Measurements from ENCODE around the gene AXL.
"Not testable (repeated sequence)": the region's sequence is repeated elsewhere in the genome, so short reads cannot be mapped to it uniquely, and the experiment has no call there.

AXL gene

GRCh38 chr19:41206456-41206855 lies 12.6 kb upstream of the AXL start:
- in situ Hi-C loops (cut with MboI; ENCODE audit: low sequenced_read_pairs), result loop anchor here (10.0 kb wide), 1 partner anchor 48 kb away; no protein-coding TSS in a partner anchor

- in situ Hi-C loops (cut with MboI; ENCODE audit: low sequenced_read_pairs), result loop anchor here (10.0 kb wide), 1 partner anchor 48 kb away; no protein-coding TSS in a partner anchor
Observed at GRCh38 chr19:41206926-41207750, 11.9 kb upstream of the AXL start.

GRCh38 chr19:41214161-41214560 lies 4.9 kb upstream of the AXL start:
- in situ Hi-C loops (cut with MboI; ENCODE audit: low sequenced_read_pairs), result no loop called here

GRCh38 chr19:41217741-41218140 lies 1.3 kb upstream of the AXL start:
- in situ Hi-C loops (cut with MboI; ENCODE audit: low sequenced_read_pairs), result no loop called here

- in situ Hi-C loops (cut with MboI; ENCODE audit: low sequenced_read_pairs), result no loop called here
Observed at GRCh38 chr19:41218249-41218614, 791 bp upstream of the AXL start.

- in situ Hi-C loops (cut with MboI; ENCODE audit: low sequenced_read_pairs), result no loop called here
Observed at GRCh38 chr19:41219924-41220567, 1.0 kb downstream of the AXL start.

- in situ Hi-C loops (cut with MboI; ENCODE audit: low sequenced_read_pairs), result no loop called here
Observed at GRCh38 chr19:41220811-41221210, 1.8 kb downstream of the AXL start.

GRCh38 chr19:41221514-41222205 lies 2.6 kb downstream of the AXL start:
- in situ Hi-C loops (cut with MboI; ENCODE audit: low sequenced_read_pairs), result no loop called here

- in situ Hi-C loops (cut with MboI; ENCODE audit: low sequenced_read_pairs), result no loop called here
Observed at GRCh38 chr19:41222240-41222639, 3.2 kb downstream of the AXL start.

- in situ Hi-C loops (cut with MboI; ENCODE audit: low sequenced_read_pairs), result no loop called here
Observed at GRCh38 chr19:41223431-41224234, 4.6 kb downstream of the AXL start.

GRCh38 chr19:41224632-41225031 lies 5.6 kb downstream of the AXL start:
- in situ Hi-C loops (cut with MboI; ENCODE audit: low sequenced_read_pairs), result no loop called here

- in situ Hi-C loops (cut with MboI; ENCODE audit: low sequenced_read_pairs), result no loop called here
Observed at GRCh38 chr19:41225238-41226052, 6.4 kb downstream of the AXL start.

GRCh38 chr19:41226053-41226873 lies 7.2 kb downstream of the AXL start:
- in situ Hi-C loops (cut with MboI; ENCODE audit: low sequenced_read_pairs), result no loop called here

GRCh38 chr19:41226874-41227390 lies 7.9 kb downstream of the AXL start:
- in situ Hi-C loops (cut with MboI; ENCODE audit: low sequenced_read_pairs), result no loop called here

- in situ Hi-C loops (cut with MboI; ENCODE audit: low sequenced_read_pairs), result no loop called here
Observed at GRCh38 chr19:41228486-41228885, 9.5 kb downstream of the AXL start.

GRCh38 chr19:41229338-41229737 lies 10.3 kb downstream of the AXL start:
- in situ Hi-C loops (cut with MboI; ENCODE audit: low sequenced_read_pairs), result not testable (repeated sequence)

- in situ Hi-C loops (cut with MboI; ENCODE audit: low sequenced_read_pairs), result no loop called here
Observed at GRCh38 chr19:41230067-41230857, 11.2 kb downstream of the AXL start.

- in situ Hi-C loops (cut with MboI; ENCODE audit: low sequenced_read_pairs), result no loop called here
Observed at GRCh38 chr19:41232686-41233085, 13.7 kb downstream of the AXL start.
